Amniotic epithelial cell (primary cell): ENCODE measurements around the gene ZNF536.
"Not testable (repeated sequence)": the region's sequence is repeated elsewhere in the genome, so short reads cannot be mapped to it uniquely, and the experiment has no call there.

Experiments used
- DNase-seq: peaks from one replicate; pipeline ENCODE4 v3.0.0-alpha.2; 2010; ENCODE audit warnings: low read depth

Gene ZNF536

GRCh38 chr19:30446850-30447552 lies 74.8 kb downstream of the ZNF536 start:
- no peak for DNase-seq

- DNase-seq, result no peak
Measured at GRCh38 chr19:30447553-30447870, 75.3 kb downstream of the ZNF536 start.

GRCh38 chr19:30448386-30449077 lies 76.3 kb downstream of the ZNF536 start:
- DNase-seq, result no peak

GRCh38 chr19:30449078-30449590 lies 77.0 kb downstream of the ZNF536 start:
- no peak for DNase-seq

GRCh38 chr19:30449673-30450072 lies 77.5 kb downstream of the ZNF536 start:
- DNase-seq, result no peak

GRCh38 chr19:30450100-30450499 lies 77.9 kb downstream of the ZNF536 start:
- DNase-seq, result no peak

- DNase-seq, result no peak
Measured at GRCh38 chr19:30450835-30451321, 78.7 kb downstream of the ZNF536 start.

- no peak for DNase-seq
Measured at GRCh38 chr19:30452931-30453330, 80.7 kb downstream of the ZNF536 start.

- DNase-seq, result no peak
Measured at GRCh38 chr19:30453743-30454142, 81.6 kb downstream of the ZNF536 start.

- DNase-seq, result no peak
Measured at GRCh38 chr19:30455881-30456280, 83.7 kb downstream of the ZNF536 start.

- DNase-seq, result no peak
Measured at GRCh38 chr19:30457484-30457883, 85.3 kb downstream of the ZNF536 start.

- DNase-seq, result no peak
Measured at GRCh38 chr19:30459859-30460258, 87.7 kb downstream of the ZNF536 start.

GRCh38 chr19:30464162-30464561 lies 92.0 kb downstream of the ZNF536 start:
- DNase-seq, result no peak

- not testable (repeated sequence) for DNase-seq
Measured at GRCh38 chr19:30466598-30466997, 94.4 kb downstream of the ZNF536 start.

GRCh38 chr19:30467239-30467638 lies 95.1 kb downstream of the ZNF536 start:
- DNase-seq, result no peak

- DNase-seq, result no peak
Measured at GRCh38 chr19:30469774-30470173, 97.6 kb downstream of the ZNF536 start.

GRCh38 chr19:30471441-30471840 lies 99.3 kb downstream of the ZNF536 start:
- DNase-seq, result no peak

- no peak for DNase-seq
Measured at GRCh38 chr19:30473334-30473867, 101.2 kb downstream of the ZNF536 start.

GRCh38 chr19:30476997-30477396 lies 104.8 kb downstream of the ZNF536 start:
- DNase-seq, result no peak

- no peak for DNase-seq
Measured at GRCh38 chr19:30479231-30479630, 107.0 kb downstream of the ZNF536 start.

GRCh38 chr19:30480097-30480496 lies 107.9 kb downstream of the ZNF536 start:
- no peak for DNase-seq

GRCh38 chr19:30481063-30481462 lies 108.9 kb downstream of the ZNF536 start:
- DNase-seq, result no peak

GRCh38 chr19:30481823-30482222 lies 109.6 kb downstream of the ZNF536 start:
- DNase-seq, result no peak
